HG03135 (cell line): ENCODE data around the gene CD6.
"Not testable (repeated sequence)": the region's sequence is repeated elsewhere in the genome, so short reads cannot be mapped to it uniquely, and the experiment has no call there.

Experiments
- ATAC-seq: cut with Tn5 transposase; IDR thresholded peaks from one replicate; pipeline ENCODE4 v1.9.1; 2021; ENCODE audit warnings: mild to moderate bottlenecking, moderate library complexity; ENCODE audit not compliant: unreplicated experiment

Gene CD6

DNA sequence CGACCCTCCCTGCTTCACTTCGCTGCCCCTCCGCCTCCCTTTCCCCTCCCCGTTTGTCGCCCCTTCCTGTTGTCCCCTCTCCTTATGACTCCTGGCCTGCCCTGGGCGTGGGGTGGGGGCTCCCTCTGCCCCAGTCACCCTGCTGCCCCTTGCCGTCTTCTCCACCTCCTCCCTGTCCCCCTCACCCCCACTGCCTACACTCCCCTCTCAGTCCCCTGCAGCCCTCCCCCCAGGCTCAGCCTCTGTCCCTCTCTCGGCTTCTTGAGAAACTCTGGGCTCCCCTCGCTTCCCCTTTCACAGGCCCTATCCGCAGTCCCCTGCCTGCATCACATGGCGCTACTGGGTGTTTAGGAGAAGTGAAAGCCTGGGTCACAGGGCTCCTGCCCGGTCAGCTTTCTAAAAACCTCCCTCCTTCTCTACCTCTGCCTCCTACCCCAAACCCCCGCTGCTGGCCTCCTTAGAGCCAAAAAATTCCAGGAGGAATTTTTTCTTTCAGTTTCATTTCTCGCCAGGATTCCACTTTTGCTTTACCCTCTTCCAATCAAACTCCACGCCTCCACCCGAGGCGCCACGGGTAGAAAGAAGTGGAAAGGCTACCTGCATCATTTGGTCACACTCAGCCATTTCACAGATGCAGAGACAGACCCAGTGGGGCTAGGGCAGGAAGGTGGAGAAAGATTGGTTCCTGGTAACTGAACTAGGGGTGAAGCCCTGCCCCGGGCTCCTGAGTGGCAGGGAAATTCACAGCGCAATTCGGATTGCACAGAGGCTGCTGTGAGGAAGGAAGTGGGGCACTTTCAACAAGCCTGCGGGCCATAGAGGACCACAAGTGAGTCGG, 19.4 kb upstream of the CD6 start, which contains the start of gene SLC15A3:
TSS of gene SLC15A3 (minus strand) at position 273 of the 838 bp plus-strand sequence. CDS start 625 bp downstream, outside the sequence.
- ATAC-seq: peak; percentile 76

DNA sequence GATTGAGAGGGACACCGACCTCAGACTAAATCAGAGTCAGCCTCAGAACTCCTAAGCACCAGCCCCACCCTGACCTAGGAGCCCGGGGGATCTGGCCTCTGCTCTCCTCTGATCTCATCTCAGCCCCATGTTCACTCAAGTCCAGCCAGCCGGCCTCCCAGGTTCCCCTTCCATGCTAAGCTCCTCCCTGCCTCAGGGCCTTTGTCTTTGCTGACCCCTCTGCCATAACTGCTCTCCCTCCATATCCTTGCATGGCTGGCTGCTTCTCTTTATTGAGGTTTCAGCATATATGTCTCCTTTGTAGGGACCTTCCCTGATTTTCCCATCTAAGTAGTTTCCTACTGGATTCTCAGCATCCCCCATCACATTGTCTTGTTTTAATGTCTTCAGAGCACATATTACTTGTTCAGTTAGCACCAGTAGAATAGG, 18.7 kb upstream of the CD6 start:
- ATAC-seq: no peak

DNA sequence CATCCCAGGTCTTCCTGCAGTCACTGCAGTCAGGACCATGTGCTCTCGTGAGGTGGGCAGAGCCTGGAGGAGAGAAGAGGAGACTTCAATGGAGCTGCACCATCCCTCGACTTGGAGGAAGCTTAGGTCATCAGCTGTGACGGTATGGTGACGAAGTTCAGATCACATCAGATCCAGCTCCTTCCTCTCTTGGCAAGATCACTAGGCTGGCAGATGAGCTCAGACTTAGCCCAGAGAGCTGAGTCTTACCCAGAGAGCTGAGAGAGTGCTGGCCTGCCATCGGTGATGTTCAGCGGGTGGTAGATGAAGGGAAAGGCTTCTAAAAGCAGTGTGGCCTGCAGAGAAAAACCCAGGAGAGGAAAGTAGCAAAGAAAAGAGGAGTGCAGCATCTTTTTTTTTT, 17.7 kb upstream of the CD6 start:
- ATAC-seq: no peak

DNA sequence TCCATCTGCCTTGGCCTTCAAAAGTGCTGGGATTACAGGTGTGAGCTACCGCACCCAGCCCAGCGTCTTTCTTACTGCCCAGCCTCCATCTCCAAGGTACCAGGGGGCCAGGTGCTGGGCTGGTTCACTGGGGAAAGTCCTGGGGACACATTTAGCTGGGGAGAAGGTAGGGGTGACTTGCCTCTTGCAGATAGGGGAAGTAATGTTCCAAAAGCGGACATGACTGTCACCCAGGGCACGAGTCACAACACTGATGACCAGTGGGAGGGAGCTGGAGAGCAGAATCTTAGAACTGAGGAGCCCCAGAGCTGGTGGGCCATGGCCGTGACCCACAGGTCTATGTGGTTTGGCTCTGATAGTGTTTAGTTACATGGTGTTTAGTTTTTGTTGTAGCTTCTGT, 17.1 kb upstream of the CD6 start:
- ATAC-seq: no peak

DNA sequence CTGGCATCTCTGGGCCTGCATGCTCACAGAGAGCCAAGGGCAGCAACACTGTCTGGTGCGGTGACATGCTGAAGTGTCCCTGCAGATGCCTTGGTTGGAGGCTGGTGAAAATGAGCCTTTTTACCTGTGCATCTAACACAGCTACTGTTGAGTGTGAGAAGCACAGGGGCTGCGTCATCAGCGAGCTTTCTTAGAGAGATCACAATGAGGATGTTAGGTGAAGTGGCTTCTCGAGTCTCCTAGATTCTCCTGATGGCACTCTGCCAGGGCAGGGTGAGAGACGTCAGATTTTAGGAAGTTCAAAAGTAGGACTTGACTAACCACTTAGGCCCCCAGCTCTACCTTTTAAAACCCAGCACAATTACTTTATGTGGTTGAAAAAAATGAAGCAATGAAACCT, 15.9 kb upstream of the CD6 start:
- ATAC-seq: no peak

DNA sequence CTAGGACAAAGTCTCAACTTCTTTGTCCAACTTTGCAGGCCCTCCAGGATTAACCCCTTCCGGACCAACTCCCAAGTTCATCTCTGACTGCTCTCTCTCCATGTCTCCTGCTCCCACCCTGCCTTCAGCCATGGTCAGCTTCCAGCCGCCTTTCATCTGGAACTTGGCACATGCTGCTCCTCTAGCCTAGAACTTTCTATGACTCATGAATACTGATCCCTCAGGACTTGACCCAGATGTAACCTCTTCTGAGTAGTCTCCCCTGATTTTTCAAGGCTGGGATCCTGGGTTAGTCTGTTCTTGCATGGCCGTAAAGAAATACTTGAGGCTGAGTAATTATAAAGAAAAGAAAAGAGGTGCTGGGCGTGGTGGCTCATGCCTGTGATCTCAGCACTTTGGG, 14.3 kb upstream of the CD6 start:
- ATAC-seq: no peak

DNA sequence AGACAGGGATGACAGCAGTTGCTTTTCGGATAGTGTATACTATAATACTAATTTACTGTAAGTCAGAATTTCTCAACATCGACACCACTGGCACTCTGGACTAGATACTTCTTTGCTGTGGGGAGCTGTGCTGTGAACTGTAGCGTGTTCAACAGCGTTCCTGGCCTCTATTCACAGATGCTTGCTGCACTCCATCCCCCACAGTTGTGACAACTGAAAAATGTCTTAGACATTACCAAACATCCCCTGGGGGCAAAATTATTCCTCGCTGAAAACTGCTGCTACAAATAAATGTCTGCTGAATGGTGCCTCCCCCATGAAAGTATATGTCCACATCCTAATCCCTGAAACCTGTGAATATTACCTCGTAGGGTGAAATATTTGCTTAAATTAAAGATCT, 12.0 kb upstream of the CD6 start:
- ATAC-seq: no peak

DNA sequence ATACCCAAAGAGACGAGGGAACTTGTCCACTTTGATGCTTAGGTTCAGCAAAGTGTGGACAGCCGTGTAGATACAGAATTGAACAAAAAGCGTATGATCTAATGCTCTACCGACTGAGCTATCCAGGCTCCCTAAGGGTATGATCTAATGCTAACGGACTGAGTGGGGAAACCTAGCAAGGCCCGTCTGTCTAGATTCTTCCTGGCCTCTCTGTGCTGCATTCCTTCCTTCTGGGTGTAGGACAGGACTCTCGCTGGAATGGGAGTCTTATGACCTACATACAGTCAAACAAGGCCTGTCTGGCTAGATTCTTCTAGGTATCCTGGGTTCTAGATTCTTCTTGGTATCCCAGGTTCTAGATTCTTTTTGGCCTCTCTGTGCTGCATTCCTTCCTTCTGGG, 11.1 kb upstream of the CD6 start:
- no peak for ATAC-seq

DNA sequence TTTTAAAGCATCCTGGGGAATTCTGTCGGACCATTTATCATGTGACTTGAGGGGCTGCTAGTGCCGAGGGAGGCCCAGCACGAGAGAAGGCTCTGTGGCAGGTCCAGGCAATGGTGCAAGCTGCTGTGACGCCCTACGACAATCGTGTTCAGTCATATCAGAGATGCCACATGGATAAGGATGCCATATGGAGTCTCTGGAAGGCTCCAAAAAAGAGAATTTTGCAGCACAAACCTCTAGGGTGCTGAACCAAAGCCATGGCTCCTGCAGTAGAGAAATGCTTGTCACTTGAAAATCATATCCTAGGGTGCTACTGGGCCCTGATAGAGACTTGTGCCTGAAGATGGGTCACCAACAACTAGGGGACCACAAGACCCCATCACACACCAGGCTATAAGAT, 6.7 kb upstream of the CD6 start:
- no peak for ATAC-seq

DNA sequence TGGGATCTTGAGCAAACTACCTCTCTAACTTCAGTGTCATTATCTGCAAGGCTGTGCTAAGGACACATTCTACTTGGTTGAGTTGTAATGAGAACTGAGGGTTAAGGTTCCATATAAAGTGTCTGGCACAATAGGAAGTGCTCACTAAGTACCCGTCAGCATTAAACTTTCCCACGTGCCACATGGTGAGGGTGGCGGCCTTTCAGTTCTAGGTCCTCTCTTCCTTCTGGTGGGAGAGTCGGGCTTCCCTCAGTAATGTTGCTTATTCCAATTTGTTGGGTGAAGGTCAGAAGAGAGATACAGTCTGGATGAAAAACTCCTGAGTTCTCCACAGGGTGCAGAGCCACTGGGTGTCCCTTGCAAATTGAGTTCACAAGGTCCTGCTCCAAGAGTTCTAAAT, 4.6 kb upstream of the CD6 start:
- no peak for ATAC-seq

DNA sequence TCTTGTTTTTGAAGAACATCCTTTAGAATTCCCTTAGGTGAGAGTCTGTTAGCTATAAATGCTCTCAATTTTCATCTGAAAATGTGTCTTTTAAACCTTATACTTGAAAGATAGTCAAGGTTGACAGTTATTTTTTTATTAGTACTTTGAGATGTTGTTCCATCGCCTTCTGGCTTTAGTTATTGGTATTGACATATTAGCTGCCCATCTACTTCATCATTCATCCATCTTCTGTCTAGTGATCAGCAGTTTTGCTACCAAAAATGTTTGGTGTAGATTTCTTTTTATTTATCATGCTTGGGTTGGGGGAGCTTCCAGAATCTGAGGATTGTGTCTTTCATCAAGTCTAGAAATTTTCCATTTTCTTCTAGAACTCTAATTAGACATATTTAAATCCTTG, 3.3 kb upstream of the CD6 start:
- ATAC-seq: no peak

DNA sequence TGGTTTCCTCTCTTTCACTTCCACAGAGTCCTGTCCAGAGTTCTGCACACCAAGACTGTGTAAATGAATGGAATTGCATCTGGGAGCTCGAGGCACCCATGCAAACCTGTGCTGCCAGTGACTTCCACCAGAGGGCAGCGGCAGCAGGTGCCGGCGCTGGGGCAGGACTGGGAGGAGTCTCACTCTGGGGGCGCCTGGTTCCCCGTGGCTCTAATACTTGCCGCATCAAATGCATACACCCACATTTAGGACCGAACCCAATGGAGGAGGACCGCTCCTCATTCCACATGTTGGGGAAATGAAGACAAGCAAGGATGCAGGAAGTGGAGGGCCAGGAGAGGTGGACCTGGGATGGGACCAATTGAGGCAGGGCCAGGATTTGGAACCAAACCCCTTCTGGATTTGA, 1.1 kb upstream of the CD6 start:
- ATAC-seq: no peak

DNA sequence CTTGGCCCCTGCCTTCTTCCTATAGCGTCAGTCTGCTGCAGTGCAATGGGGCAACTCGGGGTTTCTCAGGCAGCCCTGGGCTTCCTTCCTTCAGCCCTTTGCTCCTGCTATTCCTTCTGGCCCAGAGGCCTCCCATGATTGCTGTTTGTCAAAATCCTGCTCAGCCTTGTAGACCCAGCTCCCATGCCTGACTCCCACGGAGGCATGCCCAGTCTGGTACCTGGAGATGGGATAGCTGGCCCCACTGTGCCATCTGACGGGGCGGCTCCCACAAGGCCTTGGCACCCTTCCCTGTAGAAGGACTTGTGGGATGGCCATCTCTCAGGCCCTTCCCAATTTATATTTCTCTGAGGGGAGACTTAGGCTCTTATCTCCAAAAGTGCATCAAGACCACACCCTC, 590 bp upstream of the CD6 start:
- no peak for ATAC-seq

DNA sequence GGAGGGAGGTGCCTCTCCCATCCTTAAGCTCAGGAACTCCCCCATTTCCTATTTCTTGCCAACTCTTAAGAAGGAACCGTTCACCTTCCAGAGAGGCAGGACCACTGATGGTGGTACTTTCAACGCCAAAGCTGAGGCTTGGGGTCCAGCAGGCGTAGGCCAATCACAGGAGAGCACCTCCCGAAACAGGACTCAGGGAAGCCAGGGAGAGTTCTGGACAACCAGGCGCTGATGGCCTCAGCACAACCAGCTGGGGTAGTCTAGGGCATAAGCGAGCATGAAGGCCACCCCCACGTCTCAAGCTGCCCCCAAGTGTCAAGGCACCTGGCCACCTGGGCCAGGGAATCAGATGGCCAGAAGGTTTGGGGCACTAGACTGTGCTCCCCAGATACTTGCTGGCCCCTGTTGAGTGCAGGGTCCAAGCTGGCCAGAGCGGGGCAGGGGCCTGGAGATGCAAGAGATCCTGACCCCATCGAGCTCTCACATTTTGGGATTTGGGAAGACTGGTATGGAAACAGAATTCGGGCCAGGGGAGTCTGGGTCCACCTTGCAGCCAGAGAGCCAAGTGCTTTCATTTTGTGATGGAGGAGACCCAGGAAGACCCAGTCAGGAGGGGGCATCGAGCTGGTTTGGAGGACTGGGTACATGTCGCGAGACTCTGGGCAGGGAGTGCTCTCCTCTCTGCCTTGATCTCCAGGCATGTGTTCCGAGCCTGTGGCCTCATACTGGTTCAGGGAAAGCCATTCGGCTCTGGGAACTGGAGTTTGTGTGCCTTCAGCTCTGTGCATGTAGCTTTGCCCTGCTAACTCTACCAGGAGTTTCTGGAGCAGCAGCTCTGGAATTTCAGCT, 926 bp downstream of the CD6 start:
- no peak for ATAC-seq

DNA sequence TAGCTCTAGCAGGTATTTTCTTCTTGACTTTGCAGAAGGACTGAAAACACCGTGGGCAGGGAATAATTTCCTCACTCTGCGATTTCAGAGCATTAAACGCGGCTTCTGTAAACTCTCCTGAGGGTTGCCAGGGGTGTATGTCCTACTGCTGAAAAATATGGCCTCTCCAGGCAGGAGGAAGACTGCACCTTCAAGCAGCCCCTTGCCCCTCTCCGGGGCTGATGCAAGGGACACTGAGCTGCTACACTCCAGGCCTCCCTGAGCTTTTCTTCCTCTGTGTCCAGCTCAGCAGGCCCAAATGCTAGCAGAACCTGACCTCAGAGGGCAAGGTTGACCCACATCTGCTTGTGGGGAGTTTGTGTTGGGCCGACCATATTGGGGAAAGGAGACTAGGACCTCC, 2.2 kb downstream of the CD6 start:
- no peak for ATAC-seq

DNA sequence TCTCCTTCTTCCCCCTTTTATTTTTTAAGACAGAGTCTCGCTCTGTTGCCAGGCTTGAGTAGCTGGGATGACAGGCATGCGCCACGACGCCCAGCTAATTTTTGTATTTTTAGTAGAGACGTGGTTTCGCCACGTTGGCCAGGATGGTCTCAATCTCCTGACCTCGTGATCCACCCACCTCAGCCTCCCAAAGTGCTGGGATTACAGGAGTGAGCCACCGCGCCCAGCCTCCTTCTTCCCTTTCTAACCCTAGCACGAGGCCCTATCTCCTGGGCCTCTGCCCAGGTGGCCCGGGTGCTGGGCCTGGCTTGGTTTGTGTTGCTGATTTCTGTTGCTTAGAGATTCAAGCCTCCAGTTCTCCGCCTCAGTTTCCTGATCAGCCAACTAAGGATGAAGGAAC, 2.8 kb downstream of the CD6 start:
- not testable (repeated sequence) for ATAC-seq

DNA sequence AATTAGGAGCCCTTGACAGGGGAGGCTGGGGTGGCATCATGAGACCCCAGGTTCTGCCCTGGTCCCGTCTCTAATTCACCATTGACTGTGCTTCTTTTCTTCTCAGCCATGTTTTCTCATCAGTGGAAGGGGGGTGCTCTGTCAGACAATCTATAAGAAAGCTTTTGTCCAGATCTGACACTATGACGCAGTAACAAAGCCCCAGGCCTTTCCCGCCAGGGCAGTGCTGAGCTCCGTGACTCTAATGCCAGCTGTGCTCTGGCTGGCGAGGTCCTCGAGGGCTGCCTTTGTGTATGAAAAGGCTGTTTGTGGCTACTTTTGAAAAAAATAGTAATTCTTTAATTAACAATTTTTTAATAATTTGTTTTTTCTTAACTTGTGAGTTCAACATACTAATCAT, 3.2 kb downstream of the CD6 start:
- ATAC-seq: no peak

DNA sequence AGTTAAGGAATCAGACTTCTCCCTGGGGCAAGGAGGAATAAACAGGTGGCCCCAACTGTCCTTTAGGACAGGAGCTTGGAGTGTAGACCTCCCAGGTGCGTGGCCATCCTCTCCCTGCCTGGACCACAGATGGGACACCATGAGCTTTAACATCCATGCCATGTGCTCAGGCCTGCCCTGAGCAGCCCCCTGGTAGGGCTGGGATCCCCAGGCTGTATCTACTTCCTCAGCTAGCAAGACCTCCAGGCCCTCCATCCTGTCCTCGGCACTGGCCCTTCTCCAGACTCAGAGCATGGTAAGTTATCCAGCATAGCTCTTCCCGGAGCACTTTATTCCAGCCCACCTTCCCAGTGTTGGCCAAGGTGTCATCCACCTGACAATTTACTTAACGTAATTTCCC, 5.7 kb downstream of the CD6 start:
- no peak for ATAC-seq

DNA sequence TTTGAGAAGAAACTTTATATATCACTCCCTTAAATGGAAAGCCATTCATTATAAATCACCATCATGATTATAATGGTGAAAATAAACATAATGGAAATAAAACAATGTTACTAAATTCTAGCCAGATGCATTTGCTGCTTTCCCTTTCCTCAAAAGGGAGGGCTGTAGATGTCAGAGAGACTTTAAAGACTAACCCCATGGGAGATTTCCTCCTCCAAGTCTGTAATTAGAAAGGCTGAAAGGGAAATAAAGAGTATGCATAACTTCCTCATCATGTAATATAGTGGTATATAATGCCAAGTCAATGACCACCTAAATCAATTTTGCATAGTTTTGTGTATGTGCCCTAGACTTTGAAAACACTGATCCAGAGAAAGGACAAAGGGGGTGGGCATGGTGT, 6.4 kb downstream of the CD6 start:
- no peak for ATAC-seq

DNA sequence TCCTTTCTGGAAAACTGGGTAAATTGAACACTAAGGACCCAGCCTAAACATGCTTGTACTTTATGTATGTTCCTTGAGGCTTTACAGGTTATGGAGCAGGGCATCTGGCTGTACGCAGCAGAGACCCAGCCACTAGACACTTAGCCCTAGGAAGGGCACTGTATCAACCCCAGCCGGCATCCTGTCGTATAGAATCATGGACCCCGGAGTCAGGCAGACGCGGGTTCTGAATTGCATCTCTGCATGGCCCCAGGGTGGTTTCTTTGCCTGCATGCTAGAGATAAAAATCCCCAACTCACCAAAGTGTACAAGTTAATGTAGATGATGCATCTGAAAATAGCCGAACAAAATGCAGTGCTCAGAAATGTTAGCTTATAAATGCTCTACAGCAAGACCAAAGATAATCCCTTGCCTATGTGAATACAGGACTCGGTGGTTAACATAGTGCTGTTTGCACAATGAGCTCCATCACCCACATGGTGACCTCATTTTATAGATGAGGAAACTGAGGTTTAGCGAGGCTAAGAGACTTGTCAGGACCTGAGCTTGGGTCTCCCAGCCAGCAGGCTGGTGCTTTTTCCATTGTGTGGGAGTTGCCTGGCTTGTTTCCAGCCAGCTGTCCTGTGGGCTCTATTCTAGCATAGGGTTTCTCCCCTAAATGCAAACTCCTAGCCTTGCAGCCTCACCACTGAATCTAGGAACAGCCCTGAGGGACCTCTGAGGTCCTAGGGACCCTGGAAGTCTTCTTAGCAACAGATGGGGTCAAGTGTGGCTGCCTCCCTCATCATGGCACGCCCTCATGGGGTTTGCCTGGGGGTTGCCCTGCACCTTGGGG, 7.3 kb downstream of the CD6 start:
- ATAC-seq: no peak

DNA sequence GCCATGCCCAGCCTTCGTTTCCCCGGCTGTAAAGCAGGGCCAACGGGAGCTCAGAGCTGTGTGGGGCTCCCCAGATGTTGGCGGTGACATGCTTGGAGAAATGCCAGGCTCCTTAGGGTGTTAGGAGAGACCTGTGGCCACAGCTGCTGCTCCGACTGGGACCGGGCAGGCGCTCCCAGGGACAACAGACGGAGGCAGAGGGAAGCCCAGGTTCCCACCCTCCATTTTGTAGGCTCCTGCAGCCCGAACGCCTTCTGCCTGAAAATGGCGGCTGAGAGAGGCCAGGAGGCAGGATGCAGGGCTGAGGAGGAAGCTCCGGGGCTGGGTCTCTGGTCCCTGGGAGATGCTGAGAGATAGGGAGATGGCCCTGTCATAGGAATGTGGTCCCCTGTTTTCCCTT, 10.0 kb downstream of the CD6 start:
- no peak for ATAC-seq
